Endothelial cell of coronary artery (primary cell): Measurements from ENCODE around the gene L3MBTL1. TPM values are rescaled to one million over a fixed set of nuclear protein-coding genes. Genes with fewer than 3 reads are reported as not detected.

Source experiments
- total RNA-seq: library from RNA; depleted of rRNA; stranded (reverse); fragments of >200 nt; gene quantifications from 2 replicates; pipeline ENCODE4 v1.2.3, GENCODE V29; 2014

Gene L3MBTL1
- total RNA-seq = 2.2 and 5.7 TPM in 2 replicates

GRCh38 chr20:43507150-43508080, at the start of gene L3MBTL1:
TSS of gene L3MBTL1 (plus strand) at chr20:43507697. CDS start at chr20:43513504, 5,807 bp downstream.

GRCh38 chr20:43558412-43559146, 51.1 kb downstream of the L3MBTL1 start, which contains the start of gene SGK2:
TSS of gene SGK2 (plus strand) at chr20:43559027. CDS start at chr20:43566496, 7,469 bp downstream.

GRCh38 chr20:43590392-43591303, 83.2 kb downstream of the L3MBTL1 start, which contains the start of gene IFT52:
TSS of gene IFT52 (plus strand) at chr20:43590937. CDS start at chr20:43594699, 3,762 bp downstream.

Other genes with a start within 250 kb of the L3MBTL1 start
- gene SRSF6, start 49.8 kb upstream of the L3MBTL1 start, total RNA-seq = 44.4 and 49.7 TPM in 2 replicates
- 0.09 TPM in 2 replicates for gene SGK2, start 51.3 kb downstream of the L3MBTL1 start, total RNA-seq
- 31.3 and 38.7 TPM in 2 replicates for gene IFT52, start 83.2 kb downstream of the L3MBTL1 start, total RNA-seq
- 10.3 and 20.7 TPM in 2 replicates for gene MYBL2, start 159.4 kb downstream of the L3MBTL1 start, total RNA-seq
- gene GTSF1L, start 219.3 kb downstream of the L3MBTL1 start, total RNA-seq = not detected in 2 replicates